Breast epithelium (tissue), 4 donors: ENCODE results near the gene PPM1G. TPM values are rescaled to one million over a fixed set of nuclear protein-coding genes. Genes with fewer than 3 reads are reported as not detected.

Source experiments
- DNase-seq, 2 donors: peaks; one replicate each; pipeline ENCODE4 v3.0.0-alpha.2; 2019; ENCODE audit warnings: low spot score in 2 of 2
- H3K27ac ChIP-seq, 2 donors: fragments of 200-600 bp; sonication (generic) in 1 of 2; one replicate each; pipeline ENCODE4 v1.5.1; 2016 to 2019; ENCODE audit warnings: mild to moderate bottlenecking in 1 of 2
- H3K27me3 ChIP-seq, 2 donors: fragments of 200-600 bp; sonication (generic) in 1 of 2; one replicate each; pipeline versions ENCODE4 v1.5.1 to v1.6.0; 2017 to 2019; ENCODE audit warnings: control low read depth in 1 of 2, mild to moderate bottlenecking in 1 of 2
- H3K36me3 ChIP-seq: fragments of 200-600 bp; one replicate; pipeline ENCODE4 v1.5.1; 2019
- H3K4me1 ChIP-seq, 2 donors: fragments of 200-600 bp; sonication (generic); one replicate each; pipeline ENCODE4 v1.5.1; 2016 to 2019; ENCODE audit warnings: control low read depth in 1 of 2
- H3K4me3 ChIP-seq, 3 donors: fragments of 200-600 bp; sonication (generic); 1 replicate in 2 of 3; 2 replicates in 1 of 3; pipeline ENCODE4 v1.5.1; 2016 to 2019; ENCODE audit warnings: mild to moderate bottlenecking in 3 of 3, moderate library complexity in 2 of 3
- H3K9me3 ChIP-seq, 2 donors: fragments of 200-600 bp; sonication (generic) in 1 of 2; one replicate each; pipeline ENCODE4 v1.5.1; 2016 to 2019; ENCODE audit warnings: control low read depth in 1 of 2
- CTCF ChIP-seq, 3 donors: fragments of 450-650 bp; IDR thresholded peaks; one replicate each; pipeline ENCODE4 v1.5.1; 2016 to 2017; ENCODE audit warnings: antibody characterized with exemption in 3 of 3, mild to moderate bottlenecking in 3 of 3, moderate library complexity in 3 of 3
- POLR2A ChIP-seq: fragments of 450-650 bp; IDR thresholded peaks from one replicate; pipeline ENCODE4 v1.6.1; 2016; ENCODE audit warnings: antibody characterized with exemption, mild to moderate bottlenecking, moderate library complexity
- POLR2AphosphoS5 ChIP-seq, 3 donors: sonication (generic); formaldehyde crosslinking; IDR thresholded peaks; one replicate each; pipeline ENCODE4 v1.6.1; 2017; ENCODE audit warnings: antibody characterized with exemption in 3 of 3
- intact Hi-C: fragments of 100-400 bp; cut with DNase I; formaldehyde crosslinking; loops from one replicate; pipeline ENCODE4 v1.15.1; 2023; ENCODE audit warnings: low total_unique reads
- total RNA-seq, 3 donors: library from RNA; depleted of rRNA; stranded (reverse); fragments of >200 nt; gene quantifications; one replicate each; pipeline ENCODE4 v1.1.0, GENCODE V29; 2016

The PPM1G gene
- total RNA-seq, 3 donors from 2014 or later = 46.2 to 59.0 (median 54.4) TPM

DNA sequence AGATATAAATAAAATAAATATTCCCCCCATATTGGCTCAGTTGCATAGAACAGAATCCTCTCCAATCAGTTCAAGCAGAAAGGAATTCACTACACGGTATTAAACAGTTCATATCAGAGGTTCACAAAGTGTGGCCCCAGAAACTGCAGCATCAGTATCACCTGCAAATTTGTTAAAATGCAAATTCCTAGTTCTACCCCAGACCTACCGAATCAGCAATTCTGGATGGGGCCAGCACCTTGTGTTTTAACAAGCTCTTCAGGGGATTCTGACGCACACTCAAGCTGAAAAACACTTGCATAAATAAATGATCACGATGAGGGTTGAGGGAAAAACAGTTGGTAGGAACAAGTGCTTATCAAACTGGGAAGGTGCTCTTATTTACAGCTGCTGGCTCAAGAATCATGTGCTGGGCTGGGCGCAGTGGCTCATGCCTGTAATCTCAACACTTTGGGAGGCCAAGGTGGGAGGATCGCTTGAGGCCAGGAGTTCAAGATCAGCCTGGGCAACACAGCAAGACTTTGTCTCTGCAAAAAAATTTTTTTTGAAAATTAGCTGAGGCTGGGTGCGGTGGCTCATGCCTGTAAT is 59.2 kb downstream of the PPM1G start:
- H3K27ac ChIP-seq = no peak overlapping the region
- no peaks in the 10 kb centered on the region for H3K9me3 ChIP-seq
- no peak for DNase-seq
- H3K4me1 ChIP-seq = peaks cover 2 to 9% of the 10 kb centered on the region in 2 donors
- no peak overlapping the region for H3K4me3 ChIP-seq
- no peaks in the 10 kb centered on the region for H3K36me3 ChIP-seq
- no peak for TF ChIP-seq POLR2A
- TF ChIP-seq CTCF (IDR thresholded peaks at IDR 0.05) = no peak
- TF ChIP-seq POLR2AphosphoS5 (IDR thresholded peaks at IDR 0.05) = no peak
- no peaks in the 10 kb centered on the region for H3K27me3 ChIP-seq
- intact Hi-C loops = no loop called here

DNA sequence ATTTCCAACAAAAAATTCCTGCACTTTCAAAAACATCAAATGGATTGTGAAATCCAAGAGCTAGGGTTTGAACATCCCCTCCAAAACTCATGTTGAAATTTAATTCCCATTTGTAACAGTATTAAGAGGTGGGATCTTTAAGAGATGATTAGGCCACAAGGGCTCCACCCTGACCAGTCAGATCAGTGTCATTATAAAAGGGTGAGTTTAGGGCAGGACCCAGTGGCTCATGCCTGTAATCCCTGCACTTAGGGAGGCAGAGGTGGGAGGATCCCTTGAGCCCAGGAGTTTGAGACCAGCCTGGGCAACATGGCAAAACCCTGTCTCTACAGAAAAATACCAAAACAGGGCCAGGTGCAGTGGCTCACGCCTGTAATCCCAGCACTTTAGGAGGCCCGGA is 61.8 kb downstream of the PPM1G start:
- no peak for DNase-seq
- Histone ChIP-seq H3K27me3 (no peaks in the 10 kb centered on the region), H3K36me3 (no peaks in the 10 kb centered on the region), H3K9me3 (no peaks in the 10 kb centered on the region), H3K27ac (no peak overlapping the region), H3K4me3 (no peak overlapping the region), H3K4me1 (no peaks in the 10 kb centered on the region)
- TF ChIP-seq POLR2AphosphoS5 (IDR thresholded peaks at IDR 0.05) = no peak
- intact Hi-C loops = no loop called here

- Histone ChIP-seq H3K27ac (no peak overlapping the region), H3K9me3 (no peaks in the 10 kb centered on the region), H3K27me3 (no peaks in the 10 kb centered on the region), H3K4me3 (no peak overlapping the region), H3K36me3 (peaks cover 25% of the 10 kb centered on the region), H3K4me1 (no peaks in the 10 kb centered on the region)
- no peak for DNase-seq
- intact Hi-C loops = no loop called here
- TF ChIP-seq POLR2A (no peak), CTCF (IDR thresholded peaks at IDR 0.05) (no peak), POLR2AphosphoS5 (IDR thresholded peaks at IDR 0.05) (no peak)
Observed at GRCh38 chr2:27336173-27336572, 73.2 kb downstream of the PPM1G start.

DNA sequence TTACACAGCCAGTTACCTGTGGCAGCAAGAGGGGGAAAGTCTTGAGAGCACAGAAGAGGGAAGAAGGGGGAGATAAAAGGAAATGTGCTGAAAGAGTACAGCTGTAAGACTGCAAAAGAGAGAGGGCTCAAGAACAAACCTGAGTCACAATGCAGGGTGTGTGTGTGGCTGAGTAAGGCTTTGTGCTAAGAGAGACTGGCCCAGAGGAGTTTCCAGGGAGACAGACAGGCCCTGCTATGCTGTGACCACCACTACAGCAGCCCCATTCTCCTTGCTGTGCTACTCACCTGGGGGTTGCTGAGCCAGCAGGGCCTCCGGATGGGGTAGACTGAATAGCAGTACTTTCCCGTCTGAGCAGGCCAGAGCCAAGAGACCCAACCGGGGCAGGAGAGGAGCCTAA is 74.1 kb downstream of the PPM1G start:
- no peak for TF ChIP-seq POLR2A
- TF ChIP-seq CTCF (IDR thresholded peaks at IDR 0.05) = no peak
- no peak for TF ChIP-seq POLR2AphosphoS5 (IDR thresholded peaks at IDR 0.05)
- Histone ChIP-seq H3K27me3 (no peaks in the 10 kb centered on the region), H3K4me3 (no peak overlapping the region), H3K36me3 (peaks cover 25% of the 10 kb centered on the region), H3K9me3 (no peaks in the 10 kb centered on the region), H3K27ac (no peak overlapping the region), H3K4me1 (no peaks in the 10 kb centered on the region)
- intact Hi-C loops = no loop called here
- DNase-seq = no peak

Other genes starting within 250 kb of the PPM1G start
- gene ATRAID, start 197.6 kb downstream of the PPM1G start, total RNA-seq = 100 to 1,000 TPM; 146 to 243 (median 177) TPM
- gene SLC5A6, start 197.3 kb downstream of the PPM1G start, total RNA-seq = 10 to 100 TPM; 43.4 to 86.2 (median 84.9) TPM
- gene CAD, start 192.2 kb downstream of the PPM1G start, total RNA-seq = 10 to 100 TPM; 15.5 to 33.4 (median 17.3) TPM
- gene SLC30A3, start 146.5 kb downstream of the PPM1G start, total RNA-seq = under 1 TPM in 1 of 3 donors, not detected in 2; 0.33 TPM
- not detected for gene DNAJC5G, start 134.2 kb downstream of the PPM1G start, total RNA-seq
- gene TRIM54, start 127.2 kb downstream of the PPM1G start, total RNA-seq = under 1 TPM in 2 of 3 donors, not detected in 1; 0.15 to 0.66 TPM
- 1 to 10 TPM in 2 of 3 donors, under 1 TPM in 1; 0.80 to 8.8 (median 4.6) TPM for gene UCN, start 101.1 kb downstream of the PPM1G start, total RNA-seq
- 10 to 100 TPM; 72.8 to 95.1 (median 79.4) TPM for gene MPV17, start 86.5 kb downstream of the PPM1G start, total RNA-seq
- 10 to 100 TPM; 32.6 to 63.5 (median 55.7) TPM for gene GTF3C2, start 52.8 kb downstream of the PPM1G start, total RNA-seq
- gene EIF2B4, start 39.3 kb downstream of the PPM1G start, total RNA-seq = 10 to 100 TPM; 38.1 to 48.9 (median 47.9) TPM
- 100 to 1,000 TPM; 109 to 121 (median 116) TPM for gene SNX17, start 39.0 kb downstream of the PPM1G start, total RNA-seq
- gene ZNF513, start 28.9 kb downstream of the PPM1G start, total RNA-seq = 10 to 100 TPM in 2 of 3 donors, 1 to 10 TPM in 1; 5.9 to 22.5 (median 15.7) TPM
- gene NRBP1, start 19.0 kb upstream of the PPM1G start, total RNA-seq = 10 to 100 TPM; 70.5 to 87.5 (median 80.3) TPM
- gene KRTCAP3, start 32.8 kb upstream of the PPM1G start, total RNA-seq = 10 to 100 TPM in 2 of 3 donors, 1 to 10 TPM in 1; 3.8 to 31.2 (median 14.7) TPM
- 10 to 100 TPM; 28.2 to 51.5 (median 32.1) TPM for gene IFT172, start 80.2 kb upstream of the PPM1G start, total RNA-seq
- 10 to 100 TPM; 12.4 to 57.7 (median 57.3) TPM for gene FNDC4, start 85.6 kb upstream of the PPM1G start, total RNA-seq
- 1 to 10 TPM in 2 of 3 donors, not detected in 1; 1.8 to 3.9 TPM for gene GCKR, start 87.2 kb upstream of the PPM1G start, total RNA-seq
- 10 to 100 TPM; 28.8 to 42.7 (median 39.7) TPM for gene ZNF512, start 173.5 kb upstream of the PPM1G start, total RNA-seq
- gene CCDC121, start 219.4 kb upstream of the PPM1G start, total RNA-seq = 1 to 10 TPM; 4.9 to 8.9 (median 5.1) TPM
- 10 to 100 TPM; 24.2 to 30.3 (median 25.6) TPM for gene GPN1, start 219.5 kb upstream of the PPM1G start, total RNA-seq